HCT116 (cell line): ENCODE data around the gene TMSB10.

Experiments
- CTCF ChIP-seq, 3 experiments: fragments of 200-600 bp in 1 of 3; sonication (generic) in 1 of 3; IDR thresholded peaks in 2 of 3; conservative IDR thresholded peaks in 1 of 3; 2 replicates each; pipeline ENCODE4 v1.5.1; 2012 to 2017; ENCODE audit warnings: low read depth in 2 of 3, low read length in 2 of 3, antibody characterized with exemption in 1 of 3, borderline replicate concordance in 1 of 3, control low read depth in 1 of 3, mild to moderate bottlenecking in 1 of 3, mixed read lengths in 1 of 3, mixed run types in 1 of 3, moderate library complexity in 1 of 3; ENCODE audit not compliant: insufficient read depth in 1 of 3
- EZH2phosphoT487 ChIP-seq: fragments of 200-600 bp; IDR thresholded peaks from 2 replicates; pipeline ENCODE4 v1.6.1; 2018; ENCODE audit warnings: antibody characterized with exemption, borderline replicate concordance
- POLR2A ChIP-seq: IDR thresholded peaks from 2 replicates; pipeline ENCODE4 v1.7.0; 2011; ENCODE audit warnings: borderline replicate concordance; ENCODE audit not compliant: insufficient read depth, insufficient read length; ENCODE audit errors: extremely low read depth
- SRF ChIP-seq: IDR thresholded peaks from 2 replicates; pipeline ENCODE4 v1.6.1; 2012; ENCODE audit warnings: low read depth
- TCF7L2 ChIP-seq: IDR thresholded peaks from 2 replicates; pipeline ENCODE4 v1.7.0; 2011; ENCODE audit warnings: borderline replicate concordance, inconsistent platforms; ENCODE audit not compliant: insufficient read depth, insufficient read length; ENCODE audit errors: extremely low read depth

GRCh38 chr2:84896567-84896966 lies 8.9 kb upstream of the TMSB10 start:
- no peak for TF ChIP-seq EZH2phosphoT487
- no peak for TF ChIP-seq POLR2A
- no peak for TF ChIP-seq CTCF (IDR thresholded peaks at IDR 0.05 in 2 of 3, conservative IDR thresholded peaks at IDR 0.05 in 1 of 3; ENCODE audit: borderline replicate concordance in 1 of 3, insufficient read depth in 1 of 3, low read depth in 2 of 3, low read length in 2 of 3)
- TF ChIP-seq SRF: no peak
- TF ChIP-seq TCF7L2: no peak
